HG03378 (cell line): ENCODE measurements around the gene STAG2.

Source experiments
- ATAC-seq: cut with Tn5 transposase; IDR thresholded peaks from one replicate; pipeline ENCODE4 v1.9.1; 2021; ENCODE audit warnings: mild to moderate bottlenecking, moderate library complexity; ENCODE audit not compliant: unreplicated experiment

Gene STAG2

GRCh38 chrX:123973921-123974320 lies 12.4 kb downstream of the STAG2 start:
- ATAC-seq, result no peak

- no peak for ATAC-seq
Measured at GRCh38 chrX:123975180-123975579, 13.7 kb downstream of the STAG2 start.

- ATAC-seq, result no peak
Measured at GRCh38 chrX:123976706-123977316, 15.3 kb downstream of the STAG2 start.

GRCh38 chrX:123983240-123983639 lies 21.7 kb downstream of the STAG2 start:
- ATAC-seq, result no peak

GRCh38 chrX:123986377-123986776 lies 24.9 kb downstream of the STAG2 start:
- ATAC-seq, result no peak

GRCh38 chrX:123988423-123989111 lies 27.1 kb downstream of the STAG2 start:
- no peak for ATAC-seq

- no peak for ATAC-seq
Measured at GRCh38 chrX:123989235-123989634, 27.7 kb downstream of the STAG2 start.

- ATAC-seq, result peak; percentile 41
Measured at GRCh38 chrX:123990169-123990568, 28.7 kb downstream of the STAG2 start.

- peak; percentile 45 for ATAC-seq
Measured at GRCh38 chrX:123990602-123991001, 29.1 kb downstream of the STAG2 start.

- no peak for ATAC-seq
Measured at GRCh38 chrX:123993326-123993725, 31.8 kb downstream of the STAG2 start.

- ATAC-seq, result no peak
Measured at GRCh38 chrX:123993904-123994635, 32.6 kb downstream of the STAG2 start.

- no peak for ATAC-seq
Measured at GRCh38 chrX:123994730-123995129, 33.2 kb downstream of the STAG2 start.

GRCh38 chrX:124001581-124001980 lies 40.1 kb downstream of the STAG2 start:
- ATAC-seq, result no peak

GRCh38 chrX:124005228-124005627 lies 43.7 kb downstream of the STAG2 start:
- ATAC-seq, result no peak

- peak; percentile 65 for ATAC-seq
Measured at GRCh38 chrX:124010157-124010556, 48.7 kb downstream of the STAG2 start.

GRCh38 chrX:124010566-124010965 lies 49.1 kb downstream of the STAG2 start:
- no peak for ATAC-seq

GRCh38 chrX:124015721-124016120 lies 54.2 kb downstream of the STAG2 start:
- ATAC-seq, result no peak

- no peak for ATAC-seq
Measured at GRCh38 chrX:124016825-124017224, 55.3 kb downstream of the STAG2 start.

GRCh38 chrX:124018023-124018422 lies 56.5 kb downstream of the STAG2 start:
- no peak for ATAC-seq

- no peak for ATAC-seq
Measured at GRCh38 chrX:124023838-124024238, 62.3 kb downstream of the STAG2 start.

GRCh38 chrX:124026529-124026928 lies 65.0 kb downstream of the STAG2 start:
- ATAC-seq, result no peak

- no peak for ATAC-seq
Measured at GRCh38 chrX:124028182-124028581, 66.7 kb downstream of the STAG2 start.
